Measurements from ENCODE around the gene KRTAP10-5.

KRTAP10-5 gene

DNA sequence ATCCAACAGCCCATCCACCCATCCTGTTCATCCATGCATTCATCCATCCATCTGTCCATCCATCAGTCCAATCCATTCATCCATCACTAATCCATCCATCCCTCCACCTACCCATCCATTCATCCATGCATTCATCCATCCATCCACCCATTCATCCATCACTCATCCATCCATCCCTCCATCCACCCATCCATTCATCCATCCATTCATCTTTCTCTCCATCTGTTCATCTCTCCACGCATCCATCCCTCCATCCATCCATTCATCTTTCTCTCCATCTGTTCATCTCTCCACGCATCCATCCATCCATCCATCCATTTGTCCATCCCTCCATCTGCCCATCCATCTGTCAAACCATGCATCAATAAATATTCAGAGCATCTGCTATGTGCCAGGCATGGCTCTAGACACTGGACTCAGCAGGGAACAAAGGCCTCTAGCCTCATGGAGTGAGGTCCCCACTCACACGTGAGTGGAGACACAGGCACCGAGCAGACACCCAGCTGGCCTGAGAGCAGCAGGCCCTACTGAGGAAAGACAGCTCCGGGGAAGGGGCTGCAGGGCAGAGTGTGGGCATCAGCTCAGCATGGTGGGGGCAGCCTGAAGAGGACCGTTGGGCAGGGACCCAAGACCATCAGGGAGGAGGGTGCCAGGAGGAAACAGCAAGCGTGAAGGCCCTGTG, 50.0 kb downstream of the KRTAP10-5 start:
- DNase-seq (ENCODE audit: low spot score): no peak

DNA sequence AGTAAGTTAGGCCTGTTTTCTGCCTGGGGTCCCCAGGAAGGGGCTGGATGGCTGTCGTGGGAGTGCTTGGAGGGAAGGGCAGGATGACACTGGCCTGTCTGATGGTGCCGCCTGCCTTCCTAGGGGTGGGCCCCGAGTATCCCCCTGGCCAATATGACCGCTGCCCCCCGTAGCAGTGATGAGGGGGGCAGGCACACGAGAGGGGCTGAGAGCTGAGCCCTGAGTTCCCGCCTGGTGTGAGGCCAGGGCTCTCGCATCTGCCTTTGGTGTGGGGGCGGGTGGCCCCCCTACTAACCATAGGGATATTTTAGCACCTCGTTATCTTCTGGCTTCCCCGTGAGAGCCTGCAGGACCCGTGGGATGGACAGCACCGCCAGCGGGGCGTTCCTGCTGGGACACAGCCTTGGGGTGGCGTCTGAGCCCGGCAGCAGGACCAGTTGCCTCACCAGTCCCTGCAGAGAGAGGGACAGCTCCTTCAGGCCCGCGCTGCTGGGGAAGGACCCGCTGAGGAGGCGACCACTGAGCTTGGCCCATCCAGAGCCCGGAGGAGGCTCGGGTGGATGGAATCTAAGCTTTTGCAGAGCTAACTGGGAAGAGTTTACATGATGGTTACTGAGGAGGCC, 50.8 kb downstream of the KRTAP10-5 start:
- DNase-seq (ENCODE audit: low spot score): no peak
